K562 (cell line): Measurements from ENCODE around the gene BLVRA. TPM values are rescaled to one million over a fixed set of nuclear protein-coding genes. Genes with fewer than 3 reads are reported as not detected.

Experiments
- CBX5 ChIP-seq: IDR thresholded peaks from 2 replicates; pipeline ENCODE4 v1.6.1; 2014; ENCODE audit warnings: low read depth, borderline replicate concordance
- DDX20 ChIP-seq: fragments of 450-650 bp; IDR thresholded peaks from 2 replicates; pipeline ENCODE4 v1.6.1; 2016; ENCODE audit warnings: missing genetic modification characterization, low read depth, mild to moderate bottlenecking, missing compliant biosample characterization, moderate library complexity
- KAT2B ChIP-seq: IDR thresholded peaks from one replicate; pipeline ENCODE4 v1.6.1; 2012; ENCODE audit warnings: low read depth, mild to moderate bottlenecking, control low read depth, inconsistent platforms, low read length, moderate library complexity
- KDM4B ChIP-seq, 2 experiments: fragments of 450-650 bp in 1 of 2; sonication (generic) in 1 of 2; IDR thresholded peaks; 2 replicates each; pipeline ENCODE4 v1.6.1; 2016 to 2017; ENCODE audit warnings: borderline replicate concordance in 2 of 2, antibody characterized with exemption in 1 of 2, low read depth in 1 of 2, mild to moderate bottlenecking in 1 of 2
- MEF2D ChIP-seq: conservative IDR thresholded peaks from 2 replicates; pipeline ENCODE4 v1.6.1; 2016; ENCODE audit warnings: low read depth, missing genetic modification characterization, missing compliant biosample characterization
- MITF ChIP-seq: IDR thresholded peaks from 2 replicates; pipeline ENCODE4 v1.6.1; 2014; ENCODE audit warnings: antibody characterized with exemption
- NR2C2 ChIP-seq, 2 experiments: fragments of 200-800 bp in 1 of 2; sonication (Bioruptor generic) in 1 of 2; sonication (generic) in 1 of 2; formaldehyde crosslinking in 1 of 2; IDR thresholded peaks; 2 replicates each; pipeline versions ENCODE4 v1.6.1 to v1.8.0; 2016 to 2022; ENCODE audit warnings: mild to moderate bottlenecking in 1 of 2, missing compliant biosample characterization in 1 of 2, missing genetic modification characterization in 1 of 2, missing genetic modification reagents in 1 of 2
- PURB ChIP-seq: sonication (generic); formaldehyde crosslinking; IDR thresholded peaks from 2 replicates; pipeline ENCODE4 v1.9.0; 2021; ENCODE audit warnings: low read depth, mild to moderate bottlenecking, missing genetic modification reagents
- STAT6 ChIP-seq: sonication (generic); formaldehyde crosslinking; IDR thresholded peaks from 2 replicates; pipeline ENCODE4 v1.8.1; 2023; ENCODE audit warnings: mild to moderate bottlenecking, missing genetic modification reagents
- ZBTB11 ChIP-seq, 3 experiments: fragments of 200-800 bp in 1 of 3; fragments of 250-450 bp in 1 of 3; fragments of 450-650 bp in 1 of 3; sonication (Bioruptor Pico) in 1 of 3; sonication (Bioruptor generic) in 1 of 3; formaldehyde crosslinking in 1 of 3; IDR thresholded peaks; 2 replicates each; pipeline versions ENCODE4 v1.6.1 to v1.8.0; 2016 to 2022; ENCODE audit warnings: mild to moderate bottlenecking in 2 of 3, missing genetic modification characterization in 2 of 3, missing compliant biosample characterization in 1 of 3, moderate library complexity in 1 of 3
- ZC3H4 ChIP-seq: sonication (generic); formaldehyde crosslinking; IDR thresholded peaks from 2 replicates; pipeline ENCODE4 v1.9.0; 2021; ENCODE audit warnings: missing genetic modification reagents, borderline replicate concordance
- ZNF140 ChIP-seq: fragments of 250-450 bp; sonication (Bioruptor Pico); IDR thresholded peaks from 2 replicates; pipeline ENCODE4 v1.8.0; 2021; ENCODE audit warnings: moderate library complexity, mild to moderate bottlenecking, inconsistent platforms
- ZNF511 ChIP-seq: sonication (generic); formaldehyde crosslinking; IDR thresholded peaks from 2 replicates; pipeline ENCODE4 v1.8.0; 2022; ENCODE audit warnings: mild to moderate bottlenecking, missing genetic modification reagents
- ZNF561 ChIP-seq: fragments of 450-650 bp; formaldehyde crosslinking; conservative IDR thresholded peaks from 2 replicates; pipeline ENCODE4 v1.4.0; 2020; ENCODE audit warnings: mild to moderate bottlenecking, moderate library complexity
- ZNF740 ChIP-seq, 3 experiments: fragments of 200-800 bp in 1 of 3; sonication (Bioruptor generic) in 1 of 3; sonication (generic) in 1 of 3; formaldehyde crosslinking in 1 of 3; IDR thresholded peaks; 2 replicates each; pipeline versions ENCODE4 v1.6.1 to v1.8.0; 2016 to 2022; ENCODE audit warnings: mild to moderate bottlenecking in 2 of 3, missing compliant biosample characterization in 2 of 3, missing genetic modification characterization in 2 of 3, missing genetic modification reagents in 1 of 3
- polyA plus RNA-seq, 8 experiments: library from polyadenylated mRNA; depleted of rRNA in 4 of 8; stranded (reverse) in 5 of 8; unstranded in 3 of 8; fragments of >200 nt; fragmentation: Nextera tagmentation in 2 of 8; fragmentation: Illumina TruSeq in 1 of 8; extraction: Ambion mirVana in 2 of 8; extraction: Trizol in 1 of 8; gene quantifications; 2 replicates each; pipeline versions ENCODE4 v1.2.1 to v1.2.3, GENCODE V29; 2011 to 2014; ENCODE audit warnings: inconsistent platforms in 1 of 8, missing spikeins in 1 of 8
- total RNA-seq, 7 experiments: library from RNA; depleted of rRNA in 6 of 7; stranded (reverse); fragments of >200 nt in 6 of 7; fragmentation: Illumina TruSeq in 2 of 7; extraction: Trizol in 2 of 7; gene quantifications; 2 replicates each; pipeline versions ENCODE4 v1.2.1 to v1.2.3, GENCODE V29; 2011 to 2021; ENCODE audit warnings: low replicate concordance in 1 of 7

BLVRA gene
- total and polyA plus RNA-seq, 9 of the 15 experiments (the other 6 are each of a cell fraction or from before 2014, with no cell fraction given), result 48.5 to 147 (median 61.5) TPM

- no peak for TF ChIP-seq ZBTB11 (CRISPR knock-in tag; IDR thresholded peaks at IDR 0.05)
- no peak for TF ChIP-seq STAT6 (CRISPR knock-in tag)
- no peak for TF ChIP-seq NR2C2 (CRISPR knock-in tag; IDR thresholded peaks at IDR 0.05)
- TF ChIP-seq NR2C2 (tag; IDR thresholded peaks at IDR 0.05), result peak; percentile 40; the same call in 1 of the 2 replicates
- no peak for TF ChIP-seq KDM4B (IDR thresholded peaks at IDR 0.05; ENCODE audit: borderline replicate concordance in 2 of 2, low read depth in 1 of 2)
- no peak for TF ChIP-seq ZNF740 (CRISPR knock-in tag; IDR thresholded peaks at IDR 0.05)
- no peak for TF ChIP-seq ZNF740 (tag; IDR thresholded peaks at IDR 0.05)
- TF ChIP-seq ZNF561 (CRISPR knock-in tag), result no peak
- no peak for TF ChIP-seq ZC3H4 (CRISPR knock-in tag)
- TF ChIP-seq CBX5, result no peak
- TF ChIP-seq MEF2D (tag), result no peak
- TF ChIP-seq KAT2B, result no peak
- no peak for TF ChIP-seq MITF
- no peak for TF ChIP-seq PURB
- no peak for TF ChIP-seq ZNF511 (CRISPR knock-in tag)
- TF ChIP-seq DDX20 (tag), result no peak
- no peak for TF ChIP-seq ZNF140 (CRISPR knock-in tag)
These were observed 2.0 kb upstream of the BLVRA start (continued) for GRCh38 chr7:43756368-43757072.
